ENCODE measurements around the gene GSTM4. TPM values are rescaled to one million over a fixed set of nuclear protein-coding genes. Genes with fewer than 3 reads are reported as not detected.

GSTM4 gene
- total and polyA plus RNA-seq, 4 experiments from 2014 or later = 1.7 to 14.2 (median 11.5) TPM

DNA sequence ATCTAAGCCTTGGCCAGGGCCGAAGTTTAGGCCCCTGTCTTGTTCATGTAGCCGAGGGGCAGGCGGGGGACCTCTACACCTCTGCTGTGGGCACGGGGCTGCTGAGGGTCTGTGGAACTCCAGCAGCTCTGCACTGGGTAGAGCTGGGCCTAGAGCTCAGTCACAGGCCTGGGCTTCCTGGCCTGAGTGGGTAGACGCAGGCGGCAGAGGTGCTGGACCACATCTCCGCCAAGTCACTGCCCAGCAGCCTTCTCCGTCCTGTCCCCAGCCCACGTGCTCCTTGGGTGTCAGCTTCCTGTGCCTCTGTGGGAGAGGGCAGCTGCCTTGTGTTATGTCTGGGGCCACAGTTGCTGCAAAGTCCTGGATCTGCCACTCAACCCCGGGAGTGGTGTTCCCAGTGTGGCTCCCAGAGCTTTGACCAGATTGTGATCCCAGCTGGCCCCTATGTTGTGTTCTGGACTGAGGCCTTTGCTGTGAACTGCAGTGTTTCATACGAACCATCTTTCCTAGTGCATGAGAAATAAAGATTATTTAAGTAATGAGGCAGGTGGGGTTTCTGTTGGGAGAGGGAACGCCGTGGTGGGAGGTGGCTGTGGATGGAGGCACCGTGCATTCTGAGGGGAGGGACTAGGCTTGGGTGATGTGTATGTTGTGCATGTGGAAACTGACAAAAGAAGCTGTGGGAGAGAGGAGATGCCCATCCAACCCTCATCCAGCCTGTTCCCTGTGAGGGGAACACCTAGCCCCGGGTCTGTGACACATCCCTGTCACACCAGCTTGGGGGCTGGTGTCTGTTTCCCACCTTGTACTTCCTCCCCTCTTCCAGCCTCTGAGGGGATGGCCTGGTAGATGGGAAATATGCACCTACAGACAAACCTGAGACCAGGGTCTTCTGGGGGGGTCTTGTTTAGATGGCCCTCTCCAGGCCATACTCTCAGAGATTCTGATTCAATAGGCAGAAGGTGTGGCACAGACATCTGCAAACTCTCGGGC lies 24.1 kb upstream of the GSTM4 start:
- H3K27me3 ChIP-seq (ENCODE audit: insufficient read depth, low read length) = no peaks in the 10 kb centered on the region
- Mint-ChIP-seq H3K36me3 (peaks cover 29 to 46% of the 10 kb centered on the region in 2 donors), H3K4me1 (peaks cover 12 to 19% (median 13%) of the 10 kb centered on the region in 4 donors), H3K9me3 (no peaks in the 10 kb centered on the region), H3K27me3 (no peaks in the 10 kb centered on the region), H3K4me3 (peak overlapping the region in 1 of 8 donors; percentile 18), H3K27ac (peak overlapping the region in 3 of 7 donors; percentile 10 to 62 (median 16))
- H3K9me3 ChIP-seq (ENCODE audit: control insufficient read depth in 1 of 2, low read length in 2 of 2) = no peaks in the 10 kb centered on the region
- H3K4me1 ChIP-seq (ENCODE audit: insufficient read depth, low read length) = peaks cover 16% of the 10 kb centered on the region
- H3K27ac ChIP-seq (ENCODE audit: low read depth, low read length) = no peak overlapping the region
- DNase-seq = no peak
- intact Hi-C loops (cut with micrococcal nuclease) = no loop called here
- POLR2A ChIA-PET (ENCODE audit: partially characterized antibody) = interaction anchor here (1.7 to 2.7 kb wide), 3 partner anchors 83 to 86 kb away, joined by 8 to 22 read pairs (median 13); partner anchors contain the start of gene GNAI3
- CTCF ChIA-PET (ENCODE audit: partially characterized antibody) = interaction anchor here (0.9 to 19.1 kb wide), 8 partner anchors 10 to 90 kb away, joined by 3 to 314 read pairs (median 11); partner anchors contain the start of genes GNAI3, GPR61 and GSTM4
- no peak overlapping the region for H3K4me3 ChIP-seq (ENCODE audit: low read length in 2 of 2)
- H3K36me3 ChIP-seq (ENCODE audit: insufficient read depth, low read length) = peaks cover 40% of the 10 kb centered on the region

DNA sequence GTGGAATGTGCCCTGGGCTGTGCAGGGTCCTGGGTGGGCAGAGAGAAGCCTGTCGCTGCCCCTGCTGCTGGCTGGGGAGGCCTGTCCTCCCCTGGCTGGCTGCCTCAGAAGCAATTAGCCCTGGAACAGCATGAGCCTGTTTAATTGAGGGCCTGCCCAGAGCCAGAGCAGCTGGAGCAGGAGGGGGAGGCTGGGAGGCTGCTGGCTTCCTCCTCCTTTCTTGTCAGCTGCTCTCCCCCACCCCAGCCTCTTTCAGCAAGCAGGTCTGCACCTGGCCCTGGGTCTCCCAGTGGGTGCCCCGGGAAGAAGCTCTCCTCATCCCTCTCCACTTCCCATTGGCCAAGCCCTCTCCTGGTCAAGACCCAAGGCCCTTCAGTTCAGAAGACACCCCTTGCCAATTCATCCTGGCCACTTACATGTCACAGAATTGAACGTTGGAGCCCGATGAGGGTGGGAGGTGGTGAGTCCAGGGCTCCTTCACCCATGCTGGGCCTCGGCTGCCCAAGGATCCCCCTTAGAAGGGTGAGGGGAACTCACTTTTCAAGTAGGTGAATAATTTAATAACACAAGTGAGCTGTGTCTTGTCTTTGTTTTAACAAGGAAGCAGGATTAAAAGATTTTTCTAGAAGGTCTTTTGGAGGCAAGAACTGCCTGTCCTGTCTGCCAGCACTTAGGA lies 23.1 kb upstream of the GSTM4 start:
- no peak for DNase-seq
- H3K36me3 Mint-ChIP-seq = peaks cover 25 to 36% of the 10 kb centered on the region in 2 donors

DNA sequence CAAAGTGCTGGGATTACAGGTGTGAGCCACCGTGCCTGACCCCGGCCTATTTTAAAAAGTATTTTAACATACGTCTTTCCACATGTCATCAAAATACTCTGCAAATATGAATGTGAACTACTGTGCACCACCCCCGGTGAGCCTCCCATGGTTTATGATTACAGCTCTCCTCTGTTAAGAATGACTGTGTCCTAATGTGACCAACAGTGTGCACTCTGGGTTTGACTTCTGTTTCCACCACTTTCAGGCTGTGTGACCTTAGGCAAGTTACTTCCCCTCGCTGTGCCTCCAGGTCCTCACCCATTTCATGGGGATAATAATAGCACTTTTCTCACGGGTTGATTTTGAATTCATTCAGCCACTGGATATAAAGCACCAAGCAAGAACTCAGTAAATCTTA lies 21.6 kb upstream of the GSTM4 start:
- H3K27ac Mint-ChIP-seq = peak overlapping the region; percentile 3 to 87 (median 56)
- Histone ChIP-seq H3K36me3 (ENCODE audit: insufficient read depth, low read length) (peaks cover 15% of the 10 kb centered on the region), H3K4me3 (ENCODE audit: low read length in 2 of 2) (no peak overlapping the region), H3K27me3 (ENCODE audit: insufficient read depth, low read length) (no peaks in the 10 kb centered on the region), H3K27ac (ENCODE audit: low read depth, low read length) (no peak overlapping the region), H3K4me1 (ENCODE audit: insufficient read depth, low read length) (peaks cover 16% of the 10 kb centered on the region), H3K9me3 (ENCODE audit: control insufficient read depth in 1 of 2, low read length in 2 of 2) (no peaks in the 10 kb centered on the region)
- CTCF ChIA-PET (ENCODE audit: partially characterized antibody) = interaction anchor here (0.7 to 20.3 kb wide), 3 partner anchors 10 to 142 kb away, joined by 3 to 394 read pairs (median 314); partner anchors contain the start of gene GPR61
- peaks cover 13 to 22% of the 10 kb centered on the region in 2 donors for H3K36me3 Mint-ChIP-seq
- no peak overlapping the region for H3K4me3 Mint-ChIP-seq
- DNase-seq = no peak
- H3K27me3 Mint-ChIP-seq = no peaks in the 10 kb centered on the region
- H3K4me1 Mint-ChIP-seq = peaks cover 10 to 19% (median 13%) of the 10 kb centered on the region in 4 donors
- no peaks in the 10 kb centered on the region for H3K9me3 Mint-ChIP-seq
- POLR2A ChIA-PET (ENCODE audit: partially characterized antibody) = interaction anchor here (0.6 to 2.6 kb wide), 6 partner anchors 13 to 400 kb away, joined by 3 to 8 read pairs (median 4); partner anchors contain the start of genes AHCYL1, GNAI3 and STRIP1
- intact Hi-C loops (cut with micrococcal nuclease) = no loop called here

More for the DNA sequence above, 23.1 kb upstream of the GSTM4 start:
- Histone ChIP-seq H3K9me3 (ENCODE audit: control insufficient read depth in 1 of 2, low read length in 2 of 2) (no peaks in the 10 kb centered on the region), H3K27ac (ENCODE audit: low read depth, low read length) (no peak overlapping the region), H3K36me3 (ENCODE audit: insufficient read depth, low read length) (peaks cover 30% of the 10 kb centered on the region), H3K27me3 (ENCODE audit: insufficient read depth, low read length) (no peaks in the 10 kb centered on the region), H3K4me1 (ENCODE audit: insufficient read depth, low read length) (peaks cover 16% of the 10 kb centered on the region), H3K4me3 (ENCODE audit: low read length in 2 of 2) (no peak overlapping the region)
- no peaks in the 10 kb centered on the region for H3K9me3 Mint-ChIP-seq
- ChIA-PET POLR2A (ENCODE audit: partially characterized antibody) (interaction anchor here (1.1 to 2.6 kb wide), 3 partner anchors 84 to 402 kb away, joined by 3 to 8 read pairs (median 7); partner anchors contain the start of genes GNAI3 and STRIP1), CTCF (ENCODE audit: partially characterized antibody) (interaction anchor here (0.7 to 20.3 kb wide), 5 partner anchors 9 to 144 kb away, joined by 3 to 394 read pairs (median 140); partner anchors contain the start of gene GPR61)
- intact Hi-C loops (cut with micrococcal nuclease) = no loop called here
- peaks cover 10 to 19% (median 13%) of the 10 kb centered on the region in 4 donors for H3K4me1 Mint-ChIP-seq
- H3K4me3 Mint-ChIP-seq = no peak overlapping the region
- H3K27me3 Mint-ChIP-seq = no peaks in the 10 kb centered on the region
- H3K27ac Mint-ChIP-seq = peak overlapping the region in 2 of 7 donors; percentile 19 to 50

DNA sequence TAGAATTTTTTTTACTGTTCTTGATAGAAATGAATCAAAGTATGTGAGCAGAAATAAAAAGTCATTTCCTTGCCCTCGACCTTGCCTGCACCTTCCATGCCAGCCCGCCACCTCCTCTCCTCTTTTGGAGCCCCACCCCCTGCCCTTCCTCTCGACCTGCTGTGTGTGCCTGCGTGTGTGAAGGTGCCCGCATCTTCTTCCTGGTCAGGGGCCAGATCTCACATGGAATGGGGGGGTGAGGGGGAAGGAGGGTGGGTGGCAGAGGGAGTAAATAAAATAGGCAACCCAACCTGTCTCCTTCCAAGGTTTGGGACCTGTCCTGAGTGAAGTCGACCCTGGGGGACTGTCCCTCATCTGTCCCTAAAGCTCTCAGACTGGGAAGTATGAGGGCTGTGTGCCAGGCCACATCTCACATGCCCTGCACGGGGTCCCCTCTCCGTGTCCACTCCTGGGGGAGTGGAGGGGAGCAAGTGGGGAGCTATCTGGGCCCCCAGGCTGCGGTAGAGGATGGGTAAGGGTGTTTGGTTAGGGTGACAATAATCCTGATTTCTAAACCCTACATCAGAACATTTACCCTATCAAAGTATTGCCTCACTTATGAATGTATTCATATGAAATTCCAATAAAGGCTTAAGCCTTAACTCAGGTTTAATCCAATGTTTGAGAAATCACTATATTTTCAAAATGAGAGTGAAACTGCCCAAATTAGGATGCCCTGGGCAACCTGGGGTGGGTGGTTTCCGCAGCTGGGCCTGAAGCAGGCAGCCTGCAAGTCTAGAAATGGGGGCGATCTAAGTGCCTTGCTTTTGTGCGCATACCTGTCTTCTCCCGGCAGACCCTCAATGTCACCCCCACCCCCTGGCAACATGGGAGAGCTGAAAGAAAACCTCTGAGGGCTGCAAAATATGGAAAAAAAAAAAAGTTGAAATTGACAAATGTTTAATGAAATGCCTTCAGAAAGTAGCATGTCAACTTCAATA lies 20.8 kb upstream of the GSTM4 start:
- Histone ChIP-seq H3K36me3 (ENCODE audit: insufficient read depth, low read length) (peaks cover 13% of the 10 kb centered on the region), H3K27ac (ENCODE audit: low read depth, low read length) (no peak overlapping the region), H3K4me1 (ENCODE audit: insufficient read depth, low read length) (peaks cover 16% of the 10 kb centered on the region), H3K27me3 (ENCODE audit: insufficient read depth, low read length) (no peaks in the 10 kb centered on the region), H3K9me3 (ENCODE audit: control insufficient read depth in 1 of 2, low read length in 2 of 2) (no peaks in the 10 kb centered on the region), H3K4me3 (ENCODE audit: low read length in 2 of 2) (no peak overlapping the region)
- intact Hi-C loops (cut with micrococcal nuclease) = no loop called here
- peaks cover 6 to 14% of the 10 kb centered on the region in 2 donors for H3K36me3 Mint-ChIP-seq
- no peaks in the 10 kb centered on the region for H3K9me3 Mint-ChIP-seq
- DNase-seq = peak in 1 of 5 donors; percentile 22
- H3K27ac Mint-ChIP-seq = peak overlapping the region in 6 of 7 donors; percentile 3 to 87 (median 50)
- H3K27me3 Mint-ChIP-seq = peaks cover 0 to under 1% of the 10 kb centered on the region in 2 donors
- peak overlapping the region in 2 of 8 donors; percentile 59 to 62 for H3K4me3 Mint-ChIP-seq
- CTCF ChIA-PET (ENCODE audit: partially characterized antibody) = interaction anchor here (0.7 to 20.3 kb wide), 5 partner anchors 11 to 350 kb away, joined by 3 to 394 read pairs (median 106); partner anchors contain the start of genes AHCYL1 and GPR61
- H3K4me1 Mint-ChIP-seq = peaks cover 11 to 21% (median 14%) of the 10 kb centered on the region in 4 donors
- POLR2A ChIA-PET (ENCODE audit: partially characterized antibody) = interaction anchor here (0.6 to 6.0 kb wide), 6 partner anchors 14 to 349 kb away, joined by 3 to 41 read pairs (median 6); partner anchors contain the start of genes AHCYL1, AMPD2, GNAI3 and GNAT2

DNA sequence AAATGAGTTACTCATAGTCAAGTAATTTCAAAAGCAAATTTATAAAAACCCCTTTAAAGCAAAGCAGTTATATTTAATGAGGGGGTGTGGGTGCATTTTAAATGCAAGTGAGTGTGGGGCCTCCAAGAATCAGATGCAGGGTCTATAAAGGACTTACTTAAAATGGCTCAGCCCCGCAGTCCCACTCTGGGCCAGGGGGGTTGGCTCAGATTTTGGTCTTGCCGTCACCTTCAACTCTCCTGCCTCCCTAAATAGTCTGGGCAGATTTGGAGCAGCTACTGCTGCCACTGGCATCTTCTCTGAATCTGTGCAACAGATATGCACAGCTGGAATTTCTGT lies 20.1 kb upstream of the GSTM4 start:
- Histone ChIP-seq H3K27ac (ENCODE audit: low read depth, low read length) (no peak overlapping the region), H3K36me3 (ENCODE audit: insufficient read depth, low read length) (peaks cover 10% of the 10 kb centered on the region), H3K9me3 (ENCODE audit: control insufficient read depth in 1 of 2, low read length in 2 of 2) (no peaks in the 10 kb centered on the region), H3K27me3 (ENCODE audit: insufficient read depth, low read length) (no peaks in the 10 kb centered on the region), H3K4me1 (ENCODE audit: insufficient read depth, low read length) (peaks cover 21% of the 10 kb centered on the region), H3K4me3 (ENCODE audit: low read length in 2 of 2) (no peak overlapping the region)
- ChIA-PET POLR2A (ENCODE audit: partially characterized antibody) (interaction anchor here (1.6 to 6.0 kb wide), 2 partner anchors 16 to 87 kb away, joined by 6 to 41 read pairs; partner anchors contain the start of genes AMPD2, GNAI3 and GNAT2), CTCF (ENCODE audit: partially characterized antibody) (interaction anchor here (0.8 to 20.3 kb wide), 6 partner anchors 13 to 348 kb away, joined by 3 to 394 read pairs (median 60); partner anchors contain the start of genes AHCYL1, GNAI3 and GPR61)
- no peak for DNase-seq
- Mint-ChIP-seq H3K4me3 (no peak overlapping the region), H3K36me3 (peaks cover 4 to 13% of the 10 kb centered on the region in 2 donors), H3K4me1 (peaks cover 13 to 26% (median 17%) of the 10 kb centered on the region in 4 donors), H3K9me3 (no peaks in the 10 kb centered on the region), H3K27ac (no peak overlapping the region), H3K27me3 (peaks cover 0 to 2% of the 10 kb centered on the region in 2 donors)
- intact Hi-C loops (cut with micrococcal nuclease) = no loop called here
